Heart left ventricle (tissue), 16 donors: Measurements from ENCODE around the gene UNC13C. TPM values are rescaled to one million over a fixed set of nuclear protein-coding genes. Genes with fewer than 3 reads are reported as not detected.

Experiments used
- ATAC-seq, 4 donors: fragments of 200-7000 bp; cut with Tn5 transposase; one replicate each; pipeline ENCODE4 v1.9.1; 2020 to 2022; ENCODE audit warnings: moderate library complexity in 4 of 4, mild to moderate bottlenecking in 3 of 4, moderate number of reproducible peaks in 1 of 4
- DNase-seq, 5 donors: peaks; one replicate each; pipeline ENCODE4 v3.0.0-alpha.2; 2020
- H3K27ac ChIP-seq, 12 donors: fragments of 200-600 bp; sonication (generic) in 4 of 12; one replicate each; pipeline versions ENCODE4 v1.5.0 to v1.8.0; 2016 to 2022; ENCODE audit warnings: mild to moderate bottlenecking in 2 of 12
- H3K27me3 ChIP-seq, 9 donors: fragments of 200-600 bp; sonication (generic) in 2 of 9; one replicate each; pipeline versions ENCODE4 v1.5.1 to v1.8.0; 2016 to 2022; ENCODE audit warnings: mild to moderate bottlenecking in 3 of 9
- H3K36me3 ChIP-seq, 9 donors: fragments of 200-600 bp; sonication (generic) in 2 of 9; one replicate each; pipeline versions ENCODE4 v1.5.0 to v1.8.0; 2018 to 2022; ENCODE audit warnings: mild to moderate bottlenecking in 2 of 9
- H3K4me1 ChIP-seq, 12 donors: fragments of 200-600 bp; sonication (generic) in 4 of 12; one replicate each; pipeline versions ENCODE4 v1.5.0 to v1.8.0; 2016 to 2022; ENCODE audit warnings: mild to moderate bottlenecking in 3 of 12
- H3K4me3 ChIP-seq, 12 donors: fragments of 200-600 bp; sonication (generic) in 4 of 12; one replicate each; pipeline versions ENCODE4 v1.5.0 to v1.8.0; 2017 to 2022; ENCODE audit warnings: mild to moderate bottlenecking in 9 of 12, moderate library complexity in 4 of 12
- H3K9me3 ChIP-seq, 12 donors: fragments of 200-600 bp; sonication (generic) in 4 of 12; one replicate each; pipeline versions ENCODE4 v1.5.0 to v1.8.0; 2016 to 2022; ENCODE audit warnings: mild to moderate bottlenecking in 1 of 12
- POLR2A ChIP-seq, 2 donors: fragments of 450-650 bp; IDR thresholded peaks; one replicate each; pipeline ENCODE4 v1.6.1; 2017; ENCODE audit warnings: antibody characterized with exemption in 2 of 2, mild to moderate bottlenecking in 2 of 2, moderate library complexity in 2 of 2
- WGBS, 4 donors: extraction: QIAGEN DNeasy Blood & Tissue Kit in 2 of 4; methylation state at CpG; one replicate each; pipeline versions ENCODE4 v1.1.5 to v1.1.7; 2013 to 2018; 5-methylcytosine and 5-hydroxymethylcytosine counted together
- intact Hi-C, 10 donors: fragments of 100-400 bp; cut with DNase I; formaldehyde crosslinking; loops; one replicate each; pipeline versions ENCODE4 v1.11.1 to v1.14.2; 2022
- polyA plus RNA-seq, 2 donors: library from polyadenylated mRNA; stranded (reverse); fragments of 200-250 nt; gene quantifications; one replicate each; pipeline ENCODE4 v1.2.3, GENCODE V29; 2013
- total RNA-seq, 9 donors: library from RNA; depleted of rRNA in 2 of 9; stranded (reverse); fragments of >200 nt in 2 of 9; fragmentation: NEBNext Ultra II Directional in 3 of 9; extraction: Animal tissue kit (Norgen Biotek cat#: 25700) in 3 of 9; gene quantifications; one replicate each; pipeline versions ENCODE4 v1.1.0 to v1.2.4, GENCODE V29; 2016 to 2023
- TF ChIP-seq, protein P1 (sequence below), 12 donors: fragments of 200-600 bp; sonication (generic) in 4 of 12; IDR thresholded peaks; one replicate each; pipeline versions ENCODE4 v1.5.0 to v1.8.0; 2018 to 2022; ENCODE audit warnings: antibody characterized with exemption in 12 of 12, mild to moderate bottlenecking in 5 of 12
- donor health status: ischemic (EF 13 %, LVEDD 7.1; RV severe dilation, severe dysfunction).
- donor health status: healthy with polysubstance abuse.
- donor health status: DM: no; HTN: yes; CAD: no.
- donor health status: DM: no; HTN: no; CAD: no.
- donor health status: ischemic (EF 25% LVEDD 6.9; RV normal size, moderate dysfunction).
- donor health status: ischemic (EF 25% LVEDD 5.7; RV mildly dilated, moderate dysfunction).
- donor health status: healthy.
- donor health status: DM: yes; HTN: yes; CAD: no.
- donor health status: ischemic (EF 35%, LVEDD 5.7; RV mildly dilated, moderate dysfunction).
- donor health status: nonischemic (EF 11% LVEDD 7.7; RV severe dilation, severe dysfunction).
- donor health status: DM: yes; HTN: yes; CAD: no.
- donor health status: PGD.
- donor health status: ischemic (EF 29% LVEDD 5.4; RV normal size, mild dysfunction).
- donor health status: nonischemic (EF 23%, LVEDD 6.1; RV moderate dilation, normal function).

UNC13C gene
- total and polyA plus RNA-seq, 11 donors: 0.07 to 0.71 (median 0.39) TPM; not detected in 5

DNA sequence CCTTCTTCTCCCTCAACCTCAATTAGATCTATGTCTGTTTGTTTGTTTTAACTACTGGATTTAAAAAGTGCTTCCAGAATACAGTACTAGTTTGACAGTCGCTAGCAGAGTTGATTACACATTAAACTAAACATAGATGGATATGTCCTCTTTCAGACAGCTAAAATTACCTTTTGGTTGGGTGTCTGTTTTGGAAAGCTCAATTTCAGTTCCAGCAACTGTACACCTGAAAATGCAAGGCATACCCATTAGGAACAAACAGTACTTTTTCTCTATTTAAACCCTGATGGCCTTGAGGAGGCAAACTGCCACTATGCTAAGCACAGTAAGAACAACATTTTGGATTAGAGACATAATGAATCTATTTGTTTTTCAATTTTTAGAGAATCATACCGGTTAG, 234.4 kb downstream of the UNC13C start:
- intact Hi-C loops: no loop called here
- TF ChIP-seq, protein P1, sequence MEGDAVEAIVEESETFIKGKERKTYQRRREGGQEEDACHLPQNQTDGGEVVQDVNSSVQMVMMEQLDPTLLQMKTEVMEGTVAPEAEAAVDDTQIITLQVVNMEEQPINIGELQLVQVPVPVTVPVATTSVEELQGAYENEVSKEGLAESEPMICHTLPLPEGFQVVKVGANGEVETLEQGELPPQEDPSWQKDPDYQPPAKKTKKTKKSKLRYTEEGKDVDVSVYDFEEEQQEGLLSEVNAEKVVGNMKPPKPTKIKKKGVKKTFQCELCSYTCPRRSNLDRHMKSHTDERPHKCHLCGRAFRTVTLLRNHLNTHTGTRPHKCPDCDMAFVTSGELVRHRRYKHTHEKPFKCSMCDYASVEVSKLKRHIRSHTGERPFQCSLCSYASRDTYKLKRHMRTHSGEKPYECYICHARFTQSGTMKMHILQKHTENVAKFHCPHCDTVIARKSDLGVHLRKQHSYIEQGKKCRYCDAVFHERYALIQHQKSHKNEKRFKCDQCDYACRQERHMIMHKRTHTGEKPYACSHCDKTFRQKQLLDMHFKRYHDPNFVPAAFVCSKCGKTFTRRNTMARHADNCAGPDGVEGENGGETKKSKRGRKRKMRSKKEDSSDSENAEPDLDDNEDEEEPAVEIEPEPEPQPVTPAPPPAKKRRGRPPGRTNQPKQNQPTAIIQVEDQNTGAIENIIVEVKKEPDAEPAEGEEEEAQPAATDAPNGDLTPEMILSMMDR (IDR thresholded peaks at IDR 0.05): no peak
- TF ChIP-seq POLR2A (IDR thresholded peaks at IDR 0.05): no peak
- no peaks in the 10 kb centered on the region for H3K36me3 ChIP-seq

GRCh38 chr15:54226455-54226854, 248.2 kb downstream of the UNC13C start:
- intact Hi-C loops: no loop called here
- Histone ChIP-seq H3K27ac (no peak overlapping the region), H3K9me3 (peaks cover 0 to 32% (median 0%) of the 10 kb centered on the region in 12 donors), H3K36me3 (no peaks in the 10 kb centered on the region), H3K4me3 (no peak overlapping the region), H3K4me1 (no peaks in the 10 kb centered on the region), H3K27me3 (no peaks in the 10 kb centered on the region)
- DNase-seq: no peak
- no peak for ATAC-seq
- TF ChIP-seq POLR2A (IDR thresholded peaks at IDR 0.05): no peak
- TF ChIP-seq, protein P1 (IDR thresholded peaks at IDR 0.05): no peak
- 62 to 86% (median 80%) methylated on average over 1 to 4 of the region's 4 CpGs for WGBS, 4 donors

More for the DNA sequence above, 234.4 kb downstream of the UNC13C start:
- Histone ChIP-seq H3K27ac (no peak overlapping the region), H3K9me3 (peaks cover 0 to 4% (median 0%) of the 10 kb centered on the region in 12 donors), H3K4me3 (no peak overlapping the region), H3K27me3 (no peaks in the 10 kb centered on the region), H3K4me1 (no peaks in the 10 kb centered on the region)
- WGBS, 4 donors: 72 to 85% (median 77%) methylated on average over 2 of the region's 2 CpGs
- no peak for ATAC-seq
- no peak for DNase-seq

- peaks cover 0 to 31% (median 0%) of the 10 kb centered on the region in 12 donors for H3K9me3 ChIP-seq
- H3K36me3 ChIP-seq: no peaks in the 10 kb centered on the region
- no peak overlapping the region for H3K4me3 ChIP-seq
- ATAC-seq (no peak), DNase-seq (no peak)
- 67 to 88% (median 85%) methylated on average over 1 to 4 of the region's 4 CpGs for WGBS, 4 donors
- H3K27me3 ChIP-seq: no peaks in the 10 kb centered on the region
- no peaks in the 10 kb centered on the region for H3K4me1 ChIP-seq
- H3K27ac ChIP-seq: no peak overlapping the region
- intact Hi-C loops: no loop called here
- TF ChIP-seq, protein P1 (IDR thresholded peaks at IDR 0.05): no peak
- TF ChIP-seq POLR2A (IDR thresholded peaks at IDR 0.05): no peak
These were observed 249.3 kb downstream of the UNC13C start for GRCh38 chr15:54227569-54227968.

DNA sequence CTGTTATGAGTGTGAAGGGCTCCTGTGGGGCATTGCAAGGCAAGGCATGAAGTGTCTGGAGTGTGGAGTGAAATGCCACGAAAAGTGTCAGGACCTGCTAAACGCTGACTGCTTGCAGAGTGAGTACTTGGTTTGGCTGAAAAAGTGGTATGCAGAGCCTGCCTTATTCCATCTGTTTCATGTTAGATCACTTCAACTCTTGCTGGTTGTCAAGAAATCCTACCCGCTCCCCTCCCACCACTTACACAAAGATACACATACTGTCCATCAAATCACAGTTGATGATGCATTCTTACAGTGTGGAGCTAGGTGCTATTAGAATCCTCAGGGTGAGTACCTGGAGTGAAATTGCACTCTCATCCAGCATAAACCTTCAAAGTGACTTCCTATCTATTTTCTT, 272.1 kb downstream of the UNC13C start:
- Histone ChIP-seq H3K36me3 (no peaks in the 10 kb centered on the region), H3K4me3 (no peak overlapping the region), H3K4me1 (no peaks in the 10 kb centered on the region), H3K27me3 (no peaks in the 10 kb centered on the region), H3K27ac (no peak overlapping the region), H3K9me3 (no peaks in the 10 kb centered on the region)
- intact Hi-C loops: no loop called here
- ATAC-seq (no peak), DNase-seq (no peak)
- TF ChIP-seq POLR2A (IDR thresholded peaks at IDR 0.05): no peak
- TF ChIP-seq, protein P1 (IDR thresholded peaks at IDR 0.05): no peak
- WGBS, 4 donors: 44 to 65% (median 54%) methylated on average over 3 of the region's 3 CpGs
